DND-41 (cell line): ENCODE data around the gene RARG.
"Not testable (repeated sequence)": the region's sequence is repeated elsewhere in the genome, so short reads cannot be mapped to it uniquely, and the experiment has no call there.

Experiments
- ATAC-seq: fragments of 200-7000 bp; cut with Tn5 transposase; 3 replicates; pipeline ENCODE4 v1.9.1; 2021; ENCODE audit warnings: low read depth; ENCODE audit not compliant: insufficient read depth
- DNase-seq: peaks from one replicate; pipeline ENCODE4 v3.0.0-alpha.2; 2020
- H2AFZ ChIP-seq: 2 replicates; pipeline ENCODE4 v1.6.0; 2012; ENCODE audit warnings: low read depth, low read length
- H3K27ac ChIP-seq: 2 replicates; pipeline ENCODE4 v1.5.1; 2012; ENCODE audit warnings: low read length, inconsistent platforms
- H3K27me3 ChIP-seq: fragments of 200-600 bp; sonication (generic); 2 replicates; pipeline ENCODE4 v1.6.0; 2012; ENCODE audit warnings: low read length, mild to moderate bottlenecking, inconsistent platforms; ENCODE audit not compliant: insufficient read depth, poor library complexity
- H3K36me3 ChIP-seq: 2 replicates; pipeline ENCODE4 v1.5.1; 2012; ENCODE audit warnings: low read length, inconsistent platforms; ENCODE audit not compliant: insufficient read depth
- H3K4me1 ChIP-seq: 2 replicates; pipeline ENCODE4 v1.5.1; 2012; ENCODE audit warnings: mild to moderate bottlenecking, low read length; ENCODE audit not compliant: insufficient read depth
- H3K4me2 ChIP-seq: 2 replicates; pipeline ENCODE4 v1.6.0; 2012; ENCODE audit warnings: mild to moderate bottlenecking, moderate library complexity, low read length, inconsistent platforms; ENCODE audit not compliant: insufficient read depth
- H3K4me3 ChIP-seq, 2 experiments: fragments of 200-600 bp in 1 of 2; shearing (Covaris generic) in 1 of 2; 2 replicates each; pipeline ENCODE4 v1.5.1; 2012 to 2016; ENCODE audit warnings: inconsistent platforms in 2 of 2, low read length in 2 of 2, mild to moderate bottlenecking in 2 of 2, low read depth in 1 of 2, moderate library complexity in 1 of 2
- H3K79me2 ChIP-seq: 2 replicates; pipeline ENCODE4 v1.6.0; 2012; ENCODE audit warnings: low read length, inconsistent platforms; ENCODE audit not compliant: insufficient read depth
- H3K9ac ChIP-seq: 2 replicates; pipeline ENCODE4 v1.6.0; 2012; ENCODE audit warnings: low read depth, mild to moderate bottlenecking, inconsistent platforms, low read length, moderate library complexity
- H3K9me3 ChIP-seq: 2 replicates; pipeline ENCODE4 v1.5.1; 2012; ENCODE audit warnings: low read length, moderate library complexity, mild to moderate bottlenecking, inconsistent platforms; ENCODE audit not compliant: insufficient read depth, severe bottlenecking
- H4K20me1 ChIP-seq: 2 replicates; pipeline ENCODE4 v1.6.0; 2012; ENCODE audit warnings: low read length; ENCODE audit not compliant: insufficient read depth
- EZH2 ChIP-seq: IDR thresholded peaks from 3 replicates; pipeline ENCODE4 v1.6.1; 2012; ENCODE audit warnings: borderline replicate concordance, low read depth, mild to moderate bottlenecking, moderate library complexity, low read length, inconsistent platforms; ENCODE audit not compliant: severe bottlenecking
- TF ChIP-seq, protein P1 (sequence below): IDR thresholded peaks from 2 replicates; pipeline ENCODE4 v1.5.1; 2012; ENCODE audit warnings: borderline replicate concordance, low read length, moderate library complexity, mild to moderate bottlenecking; ENCODE audit not compliant: poor library complexity, severe bottlenecking; ENCODE audit errors: extremely low read depth

RARG gene

DNA sequence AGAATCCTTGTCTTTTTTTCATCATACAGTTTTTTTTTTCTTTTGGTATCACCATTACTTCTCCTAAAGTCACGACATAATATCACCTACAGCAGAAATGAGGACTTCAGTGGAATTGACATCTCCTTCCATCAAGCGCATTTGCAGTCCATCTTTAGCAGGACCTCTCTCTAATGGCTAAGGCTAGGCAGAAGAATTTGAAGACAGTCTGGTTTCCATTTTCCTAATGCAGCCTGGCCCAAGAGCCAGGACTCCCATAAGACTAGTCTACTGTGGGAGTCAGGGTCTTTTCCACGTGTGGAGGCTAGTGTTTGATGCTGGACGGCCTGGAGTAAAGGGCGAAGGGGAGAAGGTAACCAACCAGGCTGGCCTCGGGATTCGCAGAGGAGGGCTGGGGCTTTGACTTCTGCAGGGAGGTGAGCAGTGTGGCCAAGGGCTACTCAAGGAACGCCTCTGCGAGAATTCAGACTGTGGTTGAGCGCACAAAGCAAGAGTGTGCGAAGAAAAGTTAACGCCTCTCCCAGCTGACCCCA lies 52.3 kb downstream of the RARG start:
- ATAC-seq (peak; percentile 1), DNase-seq (no peak)
- peak overlapping the region; percentile 95 for H3K27ac ChIP-seq
- peaks cover 22% of the 10 kb centered on the region for H4K20me1 ChIP-seq
- peak overlapping the region; percentile 82 for H3K9ac ChIP-seq
- H3K4me3 ChIP-seq: peak overlapping the region; percentile 70 to 92
- H3K27me3 ChIP-seq: no peaks in the 10 kb centered on the region
- H3K79me2 ChIP-seq: peaks cover 45% of the 10 kb centered on the region
- H3K9me3 ChIP-seq: no peaks in the 10 kb centered on the region
- peaks cover 42% of the 10 kb centered on the region for H3K4me1 ChIP-seq
- peaks cover 33% of the 10 kb centered on the region for H3K36me3 ChIP-seq
- peak overlapping the region; percentile 98 for H2AFZ ChIP-seq
- peak overlapping the region; percentile 100 for H3K4me2 ChIP-seq
- TF ChIP-seq EZH2: no peak
- TF ChIP-seq, protein P1, sequence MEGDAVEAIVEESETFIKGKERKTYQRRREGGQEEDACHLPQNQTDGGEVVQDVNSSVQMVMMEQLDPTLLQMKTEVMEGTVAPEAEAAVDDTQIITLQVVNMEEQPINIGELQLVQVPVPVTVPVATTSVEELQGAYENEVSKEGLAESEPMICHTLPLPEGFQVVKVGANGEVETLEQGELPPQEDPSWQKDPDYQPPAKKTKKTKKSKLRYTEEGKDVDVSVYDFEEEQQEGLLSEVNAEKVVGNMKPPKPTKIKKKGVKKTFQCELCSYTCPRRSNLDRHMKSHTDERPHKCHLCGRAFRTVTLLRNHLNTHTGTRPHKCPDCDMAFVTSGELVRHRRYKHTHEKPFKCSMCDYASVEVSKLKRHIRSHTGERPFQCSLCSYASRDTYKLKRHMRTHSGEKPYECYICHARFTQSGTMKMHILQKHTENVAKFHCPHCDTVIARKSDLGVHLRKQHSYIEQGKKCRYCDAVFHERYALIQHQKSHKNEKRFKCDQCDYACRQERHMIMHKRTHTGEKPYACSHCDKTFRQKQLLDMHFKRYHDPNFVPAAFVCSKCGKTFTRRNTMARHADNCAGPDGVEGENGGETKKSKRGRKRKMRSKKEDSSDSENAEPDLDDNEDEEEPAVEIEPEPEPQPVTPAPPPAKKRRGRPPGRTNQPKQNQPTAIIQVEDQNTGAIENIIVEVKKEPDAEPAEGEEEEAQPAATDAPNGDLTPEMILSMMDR: no peak

DNA sequence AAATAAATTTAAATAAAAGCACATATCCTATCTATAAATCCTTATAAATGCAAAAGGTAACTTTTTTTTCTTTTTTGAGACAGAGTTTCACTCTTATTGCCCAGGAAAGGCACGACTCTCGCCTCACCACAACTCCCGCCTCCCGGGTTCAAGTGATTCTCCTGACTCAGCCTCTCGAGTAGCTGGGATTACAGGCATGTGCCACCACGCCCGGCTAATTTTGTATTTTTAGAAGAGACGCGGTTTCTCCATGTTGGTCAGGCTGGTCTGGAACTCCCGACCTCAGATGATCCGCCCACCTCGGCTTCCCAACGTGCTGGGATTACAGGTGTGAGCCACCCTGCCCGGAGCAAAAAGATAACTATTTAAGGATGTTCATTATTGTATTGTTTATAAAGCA lies 53.2 kb downstream of the RARG start:
- H3K9ac ChIP-seq: 0 out of 2 replicates have a peak overlapping the region, but pooled peaks have one; percentile 82
- not testable (repeated sequence) for H3K27me3 ChIP-seq, H3K4me3 ChIP-seq, ATAC-seq, H3K9me3 ChIP-seq, DNase-seq, H3K27ac ChIP-seq, H2AFZ ChIP-seq
- peaks cover 36% of the 10 kb centered on the region for H3K4me1 ChIP-seq
- peaks cover 35% of the 10 kb centered on the region for H3K79me2 ChIP-seq
- peaks cover 16% of the 10 kb centered on the region for H4K20me1 ChIP-seq
- peaks cover 24% of the 10 kb centered on the region for H3K36me3 ChIP-seq
- H3K4me2 ChIP-seq: peak overlapping the region; percentile 100; the same call in 1 of the 2 replicates

DNA sequence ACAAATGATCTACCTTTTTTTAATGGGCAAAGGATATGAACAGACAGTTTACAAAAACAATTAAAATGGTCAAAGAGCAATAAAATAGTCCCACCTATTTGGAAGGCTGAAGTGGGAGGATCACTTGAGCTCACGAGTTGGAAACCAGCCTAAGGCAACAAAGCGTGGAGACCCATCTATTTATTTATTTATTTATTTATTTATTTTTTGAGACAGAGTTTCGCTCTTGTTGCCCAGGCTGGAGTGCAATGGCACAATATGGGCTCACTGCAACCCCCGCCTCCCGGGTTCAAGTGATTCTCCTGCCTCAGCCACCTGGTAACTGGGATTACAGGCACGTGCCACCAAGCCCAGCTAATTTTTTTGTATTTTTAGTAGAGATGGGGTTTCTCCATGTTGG lies 54.6 kb downstream of the RARG start:
- H2AFZ ChIP-seq, H3K9ac ChIP-seq, H3K27me3 ChIP-seq, H4K20me1 ChIP-seq, H3K9me3 ChIP-seq, ATAC-seq, DNase-seq, H3K4me2 ChIP-seq, H3K4me3 ChIP-seq, H3K27ac ChIP-seq: not testable (repeated sequence)
- peaks cover 27% of the 10 kb centered on the region for H3K4me1 ChIP-seq
- H3K36me3 ChIP-seq: peaks cover 10% of the 10 kb centered on the region
- H3K79me2 ChIP-seq: peaks cover 22% of the 10 kb centered on the region

DNA sequence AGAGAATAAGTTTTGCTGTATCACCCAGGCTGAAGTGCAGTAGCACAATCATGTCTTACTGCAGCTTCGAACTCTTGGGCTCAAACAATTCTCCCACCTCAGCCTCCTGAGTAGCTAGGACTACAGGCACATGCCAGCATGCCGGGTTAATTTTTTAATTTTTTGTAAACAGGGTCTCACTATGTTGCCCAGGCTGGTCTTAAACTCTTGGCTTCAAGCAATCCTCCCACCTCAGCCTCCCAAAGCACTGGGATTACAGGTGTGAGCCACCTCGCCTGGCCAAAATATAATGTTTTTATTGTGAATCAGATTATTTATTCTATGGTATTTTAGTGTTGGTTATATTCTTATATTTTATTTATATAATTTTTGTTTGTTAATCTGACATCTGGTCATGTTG lies 55.3 kb downstream of the RARG start:
- no peak for ATAC-seq
- no peak overlapping the region for H3K9ac ChIP-seq
- H3K4me1 ChIP-seq: peaks cover 20% of the 10 kb centered on the region
- no peak overlapping the region for H3K4me3 ChIP-seq
- H3K36me3 ChIP-seq: peaks cover 4% of the 10 kb centered on the region
- no peaks in the 10 kb centered on the region for H3K27me3 ChIP-seq
- H3K9me3 ChIP-seq: no peaks in the 10 kb centered on the region
- no peak for DNase-seq
- H3K79me2 ChIP-seq: peaks cover 15% of the 10 kb centered on the region
- TF ChIP-seq, protein P1: no peak
- H3K27ac ChIP-seq: no peak overlapping the region
- no peak overlapping the region for H2AFZ ChIP-seq
- H3K4me2 ChIP-seq: no peak overlapping the region
- peaks cover 2% of the 10 kb centered on the region for H4K20me1 ChIP-seq
